ENCODE data around the gene SGCA. TPM values are rescaled to one million over a fixed set of nuclear protein-coding genes. Genes with fewer than 3 reads are reported as not detected.

SGCA gene
- total and polyA plus RNA-seq, 2 of the 13 experiments (the other 11 are each of a cell fraction or from before 2014, with no cell fraction given) = not detected

DNA sequence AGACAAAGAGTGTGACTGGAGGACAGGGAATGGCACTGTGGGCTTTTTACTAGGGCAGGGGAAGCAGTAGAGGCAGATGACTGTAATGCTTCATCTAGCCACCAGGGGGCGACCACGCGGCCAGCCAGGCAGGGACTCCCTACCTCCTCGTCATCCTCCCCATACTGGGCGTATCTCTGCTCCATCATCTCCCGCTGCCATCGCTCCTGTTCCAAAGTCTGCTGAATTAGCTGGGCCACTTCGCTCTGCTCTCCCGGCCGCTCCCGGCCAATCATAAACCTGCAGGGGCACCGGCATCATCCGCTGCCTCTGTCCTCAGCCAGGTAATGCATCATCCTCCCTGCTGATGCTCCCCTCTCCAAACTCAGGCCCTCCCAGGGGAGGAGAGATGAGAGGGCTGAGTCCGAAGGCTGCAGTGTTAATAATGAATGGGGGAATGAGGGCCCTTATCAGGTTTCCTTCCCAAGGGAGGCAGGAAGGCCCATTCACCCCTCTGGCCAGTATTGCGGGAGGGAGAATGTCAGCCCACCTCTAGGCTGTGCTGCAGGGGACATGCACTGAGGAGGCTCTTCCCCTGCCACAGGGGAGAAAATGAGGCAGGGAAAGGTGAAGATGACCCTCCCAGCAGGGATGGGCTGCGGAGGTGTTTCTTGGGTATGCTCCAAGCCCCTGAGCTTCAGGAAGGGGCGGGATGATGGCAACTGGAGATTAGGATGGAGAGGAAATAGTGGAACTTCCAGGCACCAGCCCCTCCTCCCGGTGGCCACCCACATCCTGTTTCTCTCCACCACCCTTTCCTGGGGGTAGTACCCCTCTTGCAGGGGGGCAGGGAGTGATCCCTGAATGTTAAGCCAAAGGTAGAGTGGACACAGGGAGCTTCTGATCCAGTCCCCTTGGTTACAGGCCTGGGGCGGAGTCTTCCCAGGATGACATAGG lies 25.6 kb upstream of the SGCA start (continued):
- TF ChIP-seq ZNF782 (CRISPR knock-in tag; IDR thresholded peaks at IDR 0.05; ENCODE audit: borderline replicate concordance) = no peak
- peak; percentile 64 for TF ChIP-seq CREB1 (IDR thresholded peaks at IDR 0.05)
- no peak for TF ChIP-seq CREB1 (CRISPR knock-in tag; IDR thresholded peaks at IDR 0.05)
- TF ChIP-seq, protein P1, sequence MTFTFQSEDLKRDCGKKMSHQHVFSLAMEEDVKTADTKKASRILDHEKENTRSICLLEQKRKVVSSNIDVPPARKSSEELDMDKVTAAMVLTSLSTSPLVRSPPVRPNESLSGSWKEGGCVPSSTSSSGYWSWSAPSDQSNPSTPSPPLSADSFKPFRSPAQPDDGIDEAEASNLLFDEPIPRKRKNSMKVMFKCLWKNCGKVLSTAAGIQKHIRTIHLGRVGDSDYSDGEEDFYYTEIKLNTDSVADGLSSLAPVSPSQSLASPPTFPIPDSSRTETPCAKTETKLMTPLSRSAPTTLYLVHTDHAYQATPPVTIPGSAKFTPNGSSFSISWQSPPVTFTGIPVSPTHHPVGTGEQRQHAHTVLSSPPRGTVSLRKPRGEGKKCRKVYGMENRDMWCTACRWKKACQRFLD (CRISPR knock-in tag; IDR thresholded peaks at IDR 0.05; ENCODE audit: borderline replicate concordance) = 0 out of 2 replicates have a peak, but pooled peaks have one; percentile 30
- TF ChIP-seq, protein P2, sequence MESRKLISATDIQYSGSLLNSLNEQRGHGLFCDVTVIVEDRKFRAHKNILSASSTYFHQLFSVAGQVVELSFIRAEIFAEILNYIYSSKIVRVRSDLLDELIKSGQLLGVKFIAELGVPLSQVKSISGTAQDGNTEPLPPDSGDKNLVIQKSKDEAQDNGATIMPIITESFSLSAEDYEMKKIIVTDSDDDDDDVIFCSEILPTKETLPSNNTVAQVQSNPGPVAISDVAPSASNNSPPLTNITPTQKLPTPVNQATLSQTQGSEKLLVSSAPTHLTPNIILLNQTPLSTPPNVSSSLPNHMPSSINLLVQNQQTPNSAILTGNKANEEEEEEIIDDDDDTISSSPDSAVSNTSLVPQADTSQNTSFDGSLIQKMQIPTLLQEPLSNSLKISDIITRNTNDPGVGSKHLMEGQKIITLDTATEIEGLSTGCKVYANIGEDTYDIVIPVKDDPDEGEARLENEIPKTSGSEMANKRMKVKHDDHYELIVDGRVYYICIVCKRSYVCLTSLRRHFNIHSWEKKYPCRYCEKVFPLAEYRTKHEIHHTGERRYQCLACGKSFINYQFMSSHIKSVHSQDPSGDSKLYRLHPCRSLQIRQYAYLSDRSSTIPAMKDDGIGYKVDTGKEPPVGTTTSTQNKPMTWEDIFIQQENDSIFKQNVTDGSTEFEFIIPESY (CRISPR knock-in tag; IDR thresholded peaks at IDR 0.05) = 0 out of 2 replicates have a peak, but pooled peaks have one; percentile 10
- TF ChIP-seq SOX5 (CRISPR knock-in tag; IDR thresholded peaks at IDR 0.05; ENCODE audit: borderline replicate concordance) = no peak
- no peak for TF ChIP-seq U2AF2 (IDR thresholded peaks at IDR 0.05; ENCODE audit: low read depth, low read length)
- TF ChIP-seq, protein P3, sequence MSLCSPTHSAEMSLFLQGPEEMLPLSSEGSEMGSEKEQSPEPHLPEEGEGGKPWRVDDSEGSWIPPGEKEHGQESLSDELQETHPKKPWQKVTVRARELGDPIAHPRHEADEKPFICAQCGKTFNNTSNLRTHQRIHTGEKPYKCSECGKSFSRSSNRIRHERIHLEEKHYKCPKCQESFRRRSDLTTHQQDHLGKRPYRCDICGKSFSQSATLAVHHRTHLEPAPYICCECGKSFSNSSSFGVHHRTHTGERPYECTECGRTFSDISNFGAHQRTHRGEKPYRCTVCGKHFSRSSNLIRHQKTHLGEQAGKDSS (CRISPR knock-in tag; IDR thresholded peaks at IDR 0.05; ENCODE audit: borderline replicate concordance, low read depth) = peak; percentile 54; the same call in 1 of the 2 replicates
- TF ChIP-seq FOXA3 (CRISPR knock-in tag; IDR thresholded peaks at IDR 0.05) = no peak
- TF ChIP-seq GABPB1 (CRISPR knock-in tag; IDR thresholded peaks at IDR 0.05) = no peak
- TF ChIP-seq ZNF775 (CRISPR knock-in tag; IDR thresholded peaks at IDR 0.05; ENCODE audit: borderline replicate concordance) = no peak
- 0 out of 2 replicates have a peak, but pooled peaks have one; percentile 56 for TF ChIP-seq ZNF484 (CRISPR knock-in tag; IDR thresholded peaks at IDR 0.05; ENCODE audit: borderline replicate concordance, low read depth)
- TF ChIP-seq MIER3 (CRISPR knock-in tag; IDR thresholded peaks at IDR 0.05; ENCODE audit: borderline replicate concordance) = 0 out of 2 replicates have a peak, but pooled peaks have one; percentile 23
- TF ChIP-seq PHF5A (CRISPR knock-in tag; IDR thresholded peaks at IDR 0.05; ENCODE audit: low read depth, unreplicated experiment) = peak; percentile 34
- peak; percentile 54; the same call in 1 of the 2 replicates for TF ChIP-seq KDM2A (CRISPR knock-in tag; IDR thresholded peaks at IDR 0.05; ENCODE audit: borderline replicate concordance, low read depth)
- peak; percentile 46; the same call in 1 of the 2 replicates for TF ChIP-seq ZNF350 (CRISPR knock-in tag; IDR thresholded peaks at IDR 0.05; ENCODE audit: borderline replicate concordance, low read depth)
- no peak for TF ChIP-seq SETDB1 (CRISPR knock-in tag; IDR thresholded peaks at IDR 0.05; ENCODE audit: borderline replicate concordance)
- TF ChIP-seq HDAC2 (CRISPR knock-in tag; IDR thresholded peaks at IDR 0.05) = peak; percentile 27; the same call in 1 of the 2 replicates
- TF ChIP-seq, protein P4, sequence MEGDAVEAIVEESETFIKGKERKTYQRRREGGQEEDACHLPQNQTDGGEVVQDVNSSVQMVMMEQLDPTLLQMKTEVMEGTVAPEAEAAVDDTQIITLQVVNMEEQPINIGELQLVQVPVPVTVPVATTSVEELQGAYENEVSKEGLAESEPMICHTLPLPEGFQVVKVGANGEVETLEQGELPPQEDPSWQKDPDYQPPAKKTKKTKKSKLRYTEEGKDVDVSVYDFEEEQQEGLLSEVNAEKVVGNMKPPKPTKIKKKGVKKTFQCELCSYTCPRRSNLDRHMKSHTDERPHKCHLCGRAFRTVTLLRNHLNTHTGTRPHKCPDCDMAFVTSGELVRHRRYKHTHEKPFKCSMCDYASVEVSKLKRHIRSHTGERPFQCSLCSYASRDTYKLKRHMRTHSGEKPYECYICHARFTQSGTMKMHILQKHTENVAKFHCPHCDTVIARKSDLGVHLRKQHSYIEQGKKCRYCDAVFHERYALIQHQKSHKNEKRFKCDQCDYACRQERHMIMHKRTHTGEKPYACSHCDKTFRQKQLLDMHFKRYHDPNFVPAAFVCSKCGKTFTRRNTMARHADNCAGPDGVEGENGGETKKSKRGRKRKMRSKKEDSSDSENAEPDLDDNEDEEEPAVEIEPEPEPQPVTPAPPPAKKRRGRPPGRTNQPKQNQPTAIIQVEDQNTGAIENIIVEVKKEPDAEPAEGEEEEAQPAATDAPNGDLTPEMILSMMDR (CRISPR knock-in tag; IDR thresholded peaks at IDR 0.05) = peak; percentile 95
- TF ChIP-seq XRCC5 (optimal IDR thresholded peaks at IDR 0.05; ENCODE audit: low read length) = peak; percentile 84
- TF ChIP-seq NRL (CRISPR knock-in tag; IDR thresholded peaks at IDR 0.05; ENCODE audit: borderline replicate concordance) = 0 out of 2 replicates have a peak, but pooled peaks have one; percentile 33
